HG03108 (cell line): ENCODE results near the gene PCED1A.
A peak's percentile ranks its signal among the peaks of the same experiment; 100 is the strongest.

Source experiments
- ATAC-seq: cut with Tn5 transposase; IDR thresholded peaks from one replicate; pipeline ENCODE4 v1.9.1; 2021; ENCODE audit warnings: moderate library complexity; ENCODE audit not compliant: unreplicated experiment

Gene PCED1A

DNA sequence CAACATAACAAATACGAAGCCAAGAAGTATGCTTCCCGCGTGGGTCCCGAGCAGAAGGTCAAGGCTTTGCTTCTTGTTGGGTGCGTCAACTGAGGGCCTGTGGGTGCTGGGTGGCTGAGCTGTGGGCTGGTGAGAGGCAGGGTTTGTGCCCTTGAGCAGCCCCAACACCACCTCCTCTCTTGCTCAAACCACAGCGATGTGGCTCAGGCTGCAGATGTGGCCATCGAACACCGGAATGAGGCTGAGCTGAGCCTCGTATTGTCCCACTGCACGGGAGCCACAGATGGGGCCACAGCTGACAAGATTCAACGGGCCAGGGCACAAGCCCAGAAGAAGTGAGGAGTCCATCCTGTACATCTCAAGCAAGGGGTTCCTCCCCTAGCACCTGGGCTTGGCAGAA is 25.8 kb upstream of the PCED1A start:
- ATAC-seq = no peak

DNA sequence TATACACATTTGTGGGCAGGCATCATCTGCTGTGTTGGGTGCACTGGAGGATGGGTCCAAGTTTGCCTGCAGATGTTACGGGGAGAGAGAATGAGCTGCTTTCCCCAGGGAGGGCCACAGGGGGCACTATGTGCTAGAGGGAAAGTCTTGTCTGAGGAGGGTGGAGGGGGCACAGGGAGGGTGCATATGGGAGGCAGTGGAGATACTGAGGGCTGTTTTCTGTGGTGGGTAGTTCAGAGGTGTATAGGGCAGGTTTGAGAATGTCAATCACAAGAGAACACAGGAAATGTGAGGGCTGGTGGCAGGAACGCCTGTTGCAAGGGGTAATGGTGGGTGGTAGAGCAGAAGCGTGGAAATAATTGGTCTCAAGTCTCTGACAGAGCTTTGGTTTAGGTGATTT is 25.2 kb upstream of the PCED1A start:
- ATAC-seq = no peak

DNA sequence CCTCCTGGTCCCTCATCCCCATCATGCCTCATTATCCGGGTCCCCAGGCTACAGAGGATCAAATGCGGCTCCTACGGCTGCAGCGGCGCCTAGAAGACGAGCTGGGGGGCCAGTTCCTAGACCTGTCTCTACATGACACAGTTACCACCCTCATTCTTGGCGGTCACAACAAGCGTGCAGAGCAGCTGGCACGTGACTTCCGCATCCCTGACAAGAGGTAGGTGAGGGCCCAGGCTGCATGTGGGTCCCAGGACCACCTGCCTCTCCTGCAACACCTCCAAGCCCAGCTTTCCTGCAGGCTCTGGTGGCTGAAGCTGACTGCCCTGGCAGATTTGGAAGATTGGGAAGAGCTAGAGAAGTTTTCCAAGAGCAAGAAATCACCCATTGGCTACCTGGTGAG is 24.6 kb upstream of the PCED1A start:
- ATAC-seq = no peak

DNA sequence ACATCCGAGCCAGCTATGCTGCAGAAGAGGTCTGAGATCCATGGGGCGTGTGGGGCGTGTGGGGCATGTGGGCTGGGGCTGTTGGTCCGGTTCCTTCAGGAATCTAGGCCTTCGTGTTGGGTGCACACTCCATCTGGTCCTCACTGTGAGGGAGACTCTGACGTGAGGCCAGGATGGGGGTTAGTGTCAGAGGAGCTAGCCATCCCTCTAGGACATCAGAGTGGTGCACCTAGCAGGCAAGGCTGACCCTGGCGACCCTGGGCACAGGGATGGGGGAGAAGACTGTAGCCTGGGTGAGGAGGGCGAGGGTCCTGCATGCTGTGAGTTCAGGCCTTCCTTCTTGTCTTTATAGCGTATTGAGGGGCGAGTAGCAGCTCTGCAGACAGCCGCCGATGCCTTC is 24.2 kb upstream of the PCED1A start:
- ATAC-seq = no peak

DNA sequence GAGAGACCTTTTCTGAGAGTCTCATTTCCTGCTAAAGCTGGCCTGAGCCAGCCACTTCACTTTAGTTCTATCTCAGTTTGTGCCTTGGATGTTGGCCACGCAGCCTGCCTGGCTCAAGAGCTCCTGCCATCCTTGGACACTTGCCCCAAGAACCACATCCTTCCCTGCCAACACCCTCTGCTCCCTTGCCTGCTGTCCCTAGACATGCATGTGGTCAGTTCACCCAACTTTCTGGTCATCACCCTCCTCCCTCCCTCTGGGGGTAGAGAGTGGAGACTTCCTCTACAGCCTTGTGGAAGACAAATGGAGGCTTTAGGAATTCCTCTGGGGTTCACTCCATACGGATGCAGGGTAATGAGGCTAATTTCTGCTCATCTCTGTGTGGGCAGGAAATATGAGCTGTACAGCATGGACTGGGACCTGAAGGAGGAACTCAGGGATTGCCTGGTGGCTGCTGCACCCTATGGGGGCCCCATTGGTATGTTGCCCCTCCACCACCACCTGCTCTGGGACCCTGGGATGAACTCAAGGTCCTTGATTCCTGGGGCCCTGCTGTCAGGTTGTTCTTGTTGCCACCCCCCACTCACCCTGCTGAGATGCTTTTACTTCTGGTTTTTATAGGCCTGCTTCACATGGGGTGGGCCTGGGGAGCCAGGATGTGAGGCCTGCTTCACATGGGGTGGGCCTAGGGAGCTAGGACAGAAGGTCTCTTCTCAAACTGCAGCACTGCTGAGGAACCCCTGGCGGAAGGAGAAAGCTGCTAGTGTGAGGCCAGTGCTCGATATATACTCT is 19.1 kb upstream of the PCED1A start:
- ATAC-seq = no peak

DNA sequence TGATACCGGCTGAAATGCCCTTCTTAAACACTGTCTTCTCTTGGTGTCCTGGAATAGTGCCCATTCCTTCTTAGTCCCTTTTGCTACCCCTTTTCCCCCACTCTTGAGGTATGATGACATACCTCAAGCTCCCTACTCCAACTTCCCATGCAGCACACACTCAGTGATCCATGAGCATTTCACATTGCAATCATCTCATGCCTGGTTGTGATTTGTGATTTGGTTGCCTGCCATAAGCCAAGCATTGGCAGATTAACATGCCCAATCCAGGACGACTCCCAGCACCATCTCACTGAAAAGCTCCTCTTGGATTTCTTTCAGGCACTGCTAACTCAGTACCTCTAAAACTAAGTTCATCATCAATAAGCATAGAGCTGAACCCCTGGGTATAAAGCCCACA is 18.1 kb upstream of the PCED1A start:
- no peak for ATAC-seq

DNA sequence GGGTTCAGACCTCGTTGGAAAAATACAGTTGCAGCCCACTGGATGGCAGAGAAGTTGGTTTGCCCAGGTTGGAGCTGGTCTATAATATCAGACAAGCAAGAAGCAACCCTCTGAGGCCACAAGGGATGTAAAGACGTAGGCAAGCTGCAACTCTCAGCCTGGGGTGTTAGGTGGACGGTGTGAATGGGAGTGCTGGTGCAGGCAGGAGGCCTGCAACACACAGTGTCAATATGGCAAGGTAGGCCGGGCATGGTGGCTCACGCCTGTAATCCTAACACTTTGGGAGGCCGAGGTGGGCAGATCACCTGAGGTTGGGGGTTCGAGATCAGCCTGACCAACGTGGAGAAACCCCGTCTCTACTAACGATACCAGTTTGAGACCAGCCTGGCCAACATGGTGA is 10.6 kb upstream of the PCED1A start:
- ATAC-seq = no peak

DNA sequence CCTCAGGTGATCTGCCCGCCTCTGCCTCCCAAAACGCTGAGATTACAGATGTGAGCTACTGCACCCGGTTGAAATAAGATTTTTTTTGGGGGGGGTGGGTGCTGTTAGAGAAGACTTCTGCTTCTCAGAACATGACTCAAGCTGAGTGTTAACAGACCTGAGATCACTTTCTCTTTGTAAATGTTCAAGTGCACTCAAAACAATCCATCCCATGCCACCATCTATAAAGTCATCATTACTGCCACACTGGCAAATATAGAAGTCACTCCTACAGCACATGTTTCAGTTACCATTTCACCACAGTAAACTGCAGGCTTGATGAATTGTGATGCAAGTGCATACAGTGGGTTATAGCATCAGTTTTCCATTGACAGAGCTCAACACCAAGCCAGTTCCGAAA is 9.1 kb upstream of the PCED1A start:
- ATAC-seq = no peak

DNA sequence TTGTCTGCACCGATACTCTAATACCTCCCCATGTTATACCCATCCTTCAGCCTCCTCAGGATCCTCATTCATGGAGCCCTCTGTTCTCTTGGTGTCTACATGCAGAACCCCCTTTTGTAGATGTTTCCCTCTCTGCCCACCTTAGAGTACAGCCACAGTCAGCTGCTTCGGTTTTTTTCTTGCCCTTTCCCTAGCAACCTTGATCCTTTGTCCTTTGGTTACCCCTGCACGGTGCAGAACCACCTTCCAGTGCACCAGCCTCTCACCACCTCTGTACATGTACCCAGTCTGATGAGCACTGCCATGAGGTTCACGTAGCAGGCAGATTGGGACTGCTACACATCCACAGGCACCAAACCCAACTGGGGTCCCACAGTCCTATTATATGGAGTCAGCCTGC is 7.3 kb upstream of the PCED1A start:
- ATAC-seq = no peak

DNA sequence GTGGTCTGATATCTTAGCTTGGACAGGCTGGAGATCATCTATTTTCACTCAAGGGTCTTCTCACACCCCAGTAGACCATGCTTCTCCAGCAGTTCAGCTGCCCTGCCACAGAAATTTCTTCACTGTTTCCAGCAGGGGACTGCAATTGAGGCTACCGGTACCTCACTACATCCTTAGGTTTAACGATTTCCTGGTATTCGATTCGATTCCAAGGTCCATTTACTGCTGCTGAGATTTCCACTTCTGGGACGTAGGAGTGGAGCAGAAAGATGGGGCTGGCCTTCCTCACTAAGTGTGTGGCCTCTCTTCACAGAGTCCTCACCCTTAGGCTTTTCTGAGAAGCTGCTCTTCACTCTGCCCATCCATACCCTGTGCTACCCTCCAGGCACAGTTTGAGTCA is 6.2 kb upstream of the PCED1A start:
- ATAC-seq = no peak

DNA sequence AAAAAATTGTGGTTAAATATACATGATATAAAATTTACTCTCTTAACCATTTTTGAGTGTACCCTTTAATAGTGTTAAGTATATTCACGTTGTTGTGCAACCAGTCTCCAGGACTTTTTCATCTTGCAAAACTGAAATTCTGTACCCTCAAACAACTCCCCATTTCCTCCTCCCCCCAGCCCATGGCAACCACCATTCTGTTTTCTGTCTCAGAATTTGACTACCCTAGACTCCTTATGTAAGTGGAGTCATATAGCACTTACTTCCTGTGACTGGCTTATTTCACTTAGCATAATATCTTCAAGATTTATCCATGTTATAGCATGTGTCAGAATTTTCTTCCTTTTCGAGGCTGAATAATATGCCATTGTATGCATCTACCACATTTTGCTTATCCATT is 5.2 kb upstream of the PCED1A start:
- no peak for ATAC-seq

DNA sequence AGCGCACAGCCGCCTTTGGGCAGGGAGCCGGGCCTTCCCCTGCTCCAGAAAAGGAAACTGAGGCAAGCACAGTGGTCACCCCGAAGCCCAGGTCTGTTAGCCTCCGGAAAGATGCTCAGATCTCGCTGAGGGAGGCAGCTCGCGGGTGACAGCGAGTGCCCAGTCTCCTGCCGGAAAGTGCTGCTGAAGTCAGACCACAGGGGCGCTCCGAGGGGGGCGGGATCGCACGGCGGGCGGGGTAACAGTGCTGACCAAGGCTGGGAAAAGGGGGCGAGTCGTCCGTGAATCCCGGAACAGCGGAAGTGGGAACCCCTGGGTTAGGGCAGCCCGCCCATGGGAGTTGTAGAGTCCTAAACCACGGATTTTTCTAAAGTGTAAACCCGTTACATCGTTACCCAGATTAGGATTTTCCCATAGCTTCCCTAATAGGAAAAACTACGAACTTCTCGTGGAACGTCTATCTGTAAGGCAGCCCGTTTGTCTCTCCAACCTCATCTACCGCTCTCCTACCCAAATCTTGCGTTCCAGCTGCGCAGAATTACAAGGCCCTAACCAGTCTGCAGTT is 594 bp upstream of the PCED1A start:
- ATAC-seq = peak; percentile 15

DNA sequence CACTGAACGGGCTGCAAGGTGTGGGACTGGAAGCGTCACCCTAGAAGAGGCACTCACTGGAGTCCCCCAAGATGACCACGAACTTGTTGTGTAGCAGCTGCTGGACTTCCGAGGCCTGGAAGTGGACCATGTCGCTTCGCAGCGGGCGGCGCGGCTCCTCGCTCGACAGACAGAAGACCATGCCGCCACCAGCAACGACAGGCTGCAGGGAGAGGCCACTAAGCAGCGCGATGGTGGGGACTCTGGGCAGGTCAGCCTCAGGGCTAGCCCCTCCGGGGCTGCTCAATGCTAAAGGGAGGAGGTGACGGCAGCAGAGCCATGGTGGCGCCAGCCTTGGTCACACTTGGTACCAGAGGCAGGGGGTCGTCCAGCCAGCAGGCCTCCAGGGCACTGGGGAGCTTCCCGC is 720 bp downstream of the PCED1A start:
- no peak for ATAC-seq

DNA sequence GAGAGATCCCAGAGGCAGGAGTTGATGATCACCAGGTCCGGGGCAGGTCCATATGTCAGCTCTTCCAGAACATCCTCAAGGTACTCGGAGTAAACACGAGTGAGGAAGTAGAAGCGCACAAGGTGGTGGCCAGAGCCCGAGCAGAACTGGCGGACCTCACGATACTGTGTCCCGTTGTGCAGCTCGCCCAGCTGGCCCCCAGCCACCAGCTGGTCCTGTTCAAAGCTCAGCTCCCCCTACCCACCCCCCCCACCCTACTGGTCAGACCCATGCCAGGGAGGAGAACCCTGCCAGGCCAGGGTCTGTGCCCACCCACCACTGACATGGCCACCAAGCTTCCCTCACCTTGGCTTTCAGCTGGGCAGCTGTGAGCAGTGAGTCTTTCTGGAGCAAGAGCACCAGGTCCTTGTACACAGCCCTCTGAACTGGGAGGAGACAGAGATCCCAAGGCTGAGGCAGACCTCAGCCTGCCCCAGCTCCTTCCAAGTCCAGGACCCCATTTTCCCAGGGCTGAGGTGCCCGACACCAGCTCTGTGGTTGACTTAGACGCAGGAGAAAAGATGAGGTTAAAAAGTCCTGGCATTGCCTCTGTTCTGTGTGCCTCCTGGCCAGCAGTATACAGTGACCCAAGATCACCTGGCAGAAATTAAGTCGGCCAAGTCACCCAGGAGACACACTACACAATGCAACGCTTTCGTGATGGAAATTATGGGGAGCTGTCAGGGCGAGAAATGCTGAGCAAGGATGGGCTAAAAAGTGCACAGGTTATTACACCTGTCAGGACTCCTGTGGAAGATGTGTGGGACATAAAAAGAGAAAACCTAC is 1.4 kb downstream of the PCED1A start:
- ATAC-seq = no peak

DNA sequence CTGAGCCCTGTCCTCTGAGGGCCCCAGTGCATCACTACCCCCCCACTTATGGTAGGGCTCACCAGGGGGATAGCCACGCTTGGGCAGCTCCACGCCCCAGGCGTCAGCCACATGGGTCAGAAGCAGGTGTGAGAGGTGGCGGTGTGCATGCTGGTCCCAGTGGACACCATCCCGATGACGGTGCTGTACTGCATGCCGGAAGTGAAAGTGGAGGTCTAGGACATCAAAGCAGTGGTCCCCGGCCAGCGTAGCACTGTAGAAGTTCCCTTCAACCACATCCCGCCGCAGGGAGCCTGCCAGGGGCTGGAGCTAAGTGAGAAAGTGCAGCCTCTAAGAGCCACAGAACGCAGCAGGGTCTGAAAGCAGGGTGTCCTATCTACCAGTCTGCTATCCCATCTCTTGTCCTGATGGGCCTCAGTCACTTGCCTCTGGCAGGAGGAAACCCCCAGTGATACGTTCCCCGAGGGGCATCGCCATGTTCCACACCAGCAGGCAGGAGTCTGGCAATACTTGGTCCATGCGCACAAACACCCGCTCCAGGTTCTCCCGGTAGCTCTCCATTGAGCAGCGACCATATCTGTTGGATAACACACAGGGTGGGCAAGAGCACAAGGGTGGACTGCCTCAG is 2.2 kb downstream of the PCED1A start:
- no peak for ATAC-seq

DNA sequence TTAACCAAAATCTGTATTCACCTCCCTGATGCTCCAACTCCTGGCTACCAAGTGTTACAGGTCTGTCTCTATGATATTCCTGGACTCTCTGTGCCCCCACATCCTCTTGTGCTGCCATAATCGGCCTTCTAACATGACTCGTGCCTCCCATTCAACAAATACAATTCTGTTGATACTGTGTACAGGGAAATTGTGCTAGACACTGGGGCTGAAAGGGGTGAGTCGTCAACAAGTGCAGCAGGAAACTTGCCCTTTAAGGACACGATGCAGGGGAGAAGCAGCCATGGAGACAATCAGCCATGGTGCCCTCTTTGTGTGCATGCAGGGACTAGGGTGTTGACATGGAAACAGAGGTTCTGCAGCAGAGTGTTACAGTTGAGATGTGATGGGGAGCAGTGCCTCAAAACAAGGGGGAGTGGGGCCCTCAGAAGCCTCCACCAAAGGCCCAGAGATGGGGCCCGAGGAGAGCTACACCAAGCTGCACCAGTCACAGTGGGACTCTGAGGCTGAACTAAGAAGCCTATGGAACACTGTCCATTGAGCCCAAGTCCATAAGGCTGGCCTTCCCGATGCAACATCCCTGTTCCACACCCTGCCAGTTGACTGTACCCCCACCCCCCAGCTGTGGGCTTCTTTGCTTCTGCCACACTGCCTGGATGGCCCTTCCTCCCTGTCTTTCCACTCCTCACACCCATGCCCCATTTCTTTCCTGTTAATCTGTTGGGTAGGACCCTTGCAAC is 3.1 kb downstream of the PCED1A start:
- ATAC-seq = no peak

DNA sequence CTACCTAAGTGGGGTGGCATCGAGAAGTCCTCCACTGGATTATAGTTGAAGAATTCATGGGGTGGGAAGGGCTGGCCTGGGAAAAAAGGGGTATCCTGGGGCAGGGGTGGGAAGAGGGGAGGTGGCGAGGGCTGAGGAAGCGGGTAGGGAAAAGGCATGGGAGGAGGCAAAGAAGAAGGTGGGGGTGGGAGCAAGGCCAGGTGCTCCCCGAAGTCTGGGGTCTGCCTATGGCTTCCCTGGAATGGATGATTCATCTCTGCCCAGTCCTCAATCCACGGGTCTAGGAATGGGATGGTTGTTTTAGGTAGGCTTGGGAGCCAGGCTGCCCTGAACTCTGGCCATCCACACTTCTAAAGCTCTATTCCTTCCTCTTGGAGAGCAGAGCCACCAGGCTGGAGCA is 4.4 kb downstream of the PCED1A start:
- ATAC-seq = no peak

DNA sequence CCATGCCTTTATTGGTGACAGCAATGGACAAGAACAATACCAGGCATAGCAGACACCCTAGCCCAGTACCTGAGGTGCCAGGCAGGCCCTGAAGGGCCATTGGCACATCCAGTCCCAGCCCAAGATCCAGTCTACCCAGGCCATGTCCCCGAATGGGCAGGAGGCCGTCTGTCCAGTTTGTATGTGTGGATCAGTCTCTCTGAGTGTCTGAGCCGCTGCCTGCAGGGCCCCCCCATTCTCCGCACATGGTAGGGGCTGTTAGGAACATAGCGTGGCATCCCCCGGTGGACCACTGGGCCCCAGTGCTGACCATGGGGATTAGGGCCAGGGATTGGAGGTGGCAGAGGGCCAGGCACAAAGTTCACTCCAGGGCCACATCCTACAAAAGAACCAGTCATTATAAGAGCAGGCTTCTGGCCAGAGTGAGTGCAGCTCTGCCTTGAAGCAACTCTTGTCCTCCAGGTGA is 5.1 kb downstream of the PCED1A start:
- ATAC-seq = no peak

DNA sequence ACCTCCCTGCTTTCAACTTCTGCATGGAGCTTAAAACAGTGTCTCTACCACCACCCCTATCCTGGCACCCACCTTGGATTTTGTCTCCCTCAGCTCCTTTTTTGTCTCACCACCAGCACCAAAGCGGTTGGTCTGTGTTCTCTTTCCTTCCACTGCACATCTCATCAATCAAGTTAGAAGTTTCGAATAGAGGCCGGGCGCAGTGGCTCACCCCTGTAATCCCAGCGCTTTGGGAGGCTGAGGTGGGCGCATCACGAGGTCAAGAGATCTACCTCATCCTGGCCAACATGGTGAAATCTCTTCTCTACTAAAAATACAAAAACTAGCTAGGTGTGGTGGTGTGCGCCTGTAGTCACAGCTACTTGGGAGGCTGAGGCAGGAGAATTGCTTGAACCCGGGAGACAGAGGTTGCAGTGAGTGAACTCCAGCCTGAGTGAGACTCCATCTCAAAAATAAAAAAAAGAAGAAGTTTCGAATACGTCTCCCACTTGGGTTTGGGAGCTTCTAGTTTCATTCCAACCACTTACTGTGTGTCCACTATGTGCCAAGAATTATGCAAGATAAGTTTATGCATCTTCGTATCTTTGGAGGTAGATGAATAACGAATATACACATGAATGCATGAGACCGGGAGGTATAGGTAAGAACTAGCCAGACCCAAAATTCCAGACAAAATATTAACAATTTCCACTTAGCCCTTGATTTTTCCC is 5.9 kb downstream of the PCED1A start:
- ATAC-seq = no peak

DNA sequence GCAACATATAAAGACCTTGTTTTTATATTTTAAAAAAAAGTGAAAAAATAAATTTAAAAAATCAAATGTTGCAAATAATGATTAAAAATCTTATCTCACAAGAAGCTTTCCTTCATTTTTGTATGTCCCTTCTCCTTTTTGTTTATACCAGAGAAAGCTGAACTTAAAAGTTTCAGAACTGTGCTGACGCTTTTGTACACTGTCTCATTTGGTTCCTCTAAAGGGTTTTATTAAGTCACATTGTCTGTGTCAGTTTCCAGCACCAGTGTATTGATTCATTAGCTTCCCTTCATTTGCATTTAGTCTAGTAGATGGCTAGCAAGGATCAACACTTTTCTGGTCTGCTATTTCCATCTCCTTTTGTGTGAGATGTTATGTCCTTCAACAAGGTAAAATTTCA is 6.7 kb downstream of the PCED1A start:
- ATAC-seq = no peak
